WTC11 (cell line): Measurements from ENCODE around the gene CITED4. TPM values are rescaled to one million over a fixed set of nuclear protein-coding genes. Genes with fewer than 3 reads are reported as not detected.

Experiments used
- ATAC-seq: fragments of 200-7000 bp; cut with Tn5 transposase; 2 replicates; pipeline ENCODE4 v1.10.0; 2021; ENCODE audit warnings: mild to moderate bottlenecking, moderate library complexity
- CTCF ChIA-PET: fragments of 300-600 bp; sonication (Branson Sonifier 250); formaldehyde crosslinking; loops from one replicate; lab custom pipeline; 2021; ENCODE audit warnings: antibody characterized with exemption; lab: Charles Lee
- POLR2A ChIA-PET: fragments of 350-600 bp; sonication (Branson Sonifier 250); formaldehyde crosslinking; loops from one replicate; lab custom pipeline; 2021; ENCODE audit warnings: antibody characterized with exemption; lab: Charles Lee
- DNase-seq: peaks from one replicate; pipeline ENCODE4 v3.0.0; 2021; ENCODE audit warnings: low spot score
- H3K27ac Mint-ChIP-seq: 2 replicates; pipeline ENCODE4 v1.8.0; 2021; ENCODE audit warnings: mixed read lengths
- H3K27me3 Mint-ChIP-seq: 2 replicates; pipeline ENCODE4 v1.8.0; 2021; ENCODE audit warnings: low read depth, mild to moderate bottlenecking, moderate library complexity, mixed read lengths
- H3K36me3 Mint-ChIP-seq: 2 replicates; pipeline ENCODE4 v1.8.0; 2021; ENCODE audit warnings: mixed read lengths
- H3K4me1 Mint-ChIP-seq: 2 replicates; pipeline ENCODE4 v1.8.0; 2022; ENCODE audit warnings: mixed read lengths
- H3K4me3 Mint-ChIP-seq: 2 replicates; pipeline ENCODE4 v1.8.0; 2021; ENCODE audit warnings: mild to moderate bottlenecking, moderate library complexity, mixed read lengths
- H3K9me3 Mint-ChIP-seq: 2 replicates; pipeline ENCODE4 v1.8.0; 2021; ENCODE audit warnings: mixed read lengths
- ELF4 ChIP-seq: sonication (generic); formaldehyde crosslinking; IDR thresholded peaks from 2 replicates; pipeline ENCODE4 v1.8.1; 2022; ENCODE audit warnings: low read depth, mild to moderate bottlenecking, moderate library complexity, missing genetic modification reagents
- ETV6 ChIP-seq: sonication (generic); formaldehyde crosslinking; IDR thresholded peaks from 2 replicates; pipeline ENCODE4 v1.8.1; 2022; ENCODE audit warnings: mild to moderate bottlenecking, missing genetic modification reagents
- FOXJ3 ChIP-seq: sonication (generic); formaldehyde crosslinking; IDR thresholded peaks from 2 replicates; pipeline ENCODE4 v1.9.0; 2021; ENCODE audit warnings: missing genetic modification reagents, mild to moderate bottlenecking, borderline replicate concordance
- IRF1 ChIP-seq: sonication (generic); formaldehyde crosslinking; IDR thresholded peaks from 2 replicates; pipeline ENCODE4 v1.8.0; 2023; ENCODE audit warnings: missing genetic modification reagents
- KAT7 ChIP-seq: sonication (generic); formaldehyde crosslinking; IDR thresholded peaks from 2 replicates; pipeline ENCODE4 v1.8.1; 2023; ENCODE audit warnings: missing genetic modification reagents, mild to moderate bottlenecking, borderline replicate concordance
- MAX ChIP-seq: sonication (generic); formaldehyde crosslinking; IDR thresholded peaks from 2 replicates; pipeline ENCODE4 v1.8.0; 2022; ENCODE audit warnings: mild to moderate bottlenecking, missing genetic modification reagents
- MYBL2 ChIP-seq: sonication (generic); formaldehyde crosslinking; IDR thresholded peaks from 2 replicates; pipeline ENCODE4 v1.8.1; 2023; ENCODE audit warnings: mild to moderate bottlenecking, moderate library complexity, missing genetic modification reagents
- NFATC4 ChIP-seq: fragments of 250-450 bp; sonication (Bioruptor Pico); IDR thresholded peaks from 2 replicates; pipeline ENCODE4 v1.9.0; 2021; ENCODE audit warnings: mild to moderate bottlenecking
- NR1H2 ChIP-seq: sonication (generic); formaldehyde crosslinking; IDR thresholded peaks from 2 replicates; pipeline ENCODE4 v1.9.0; 2021; ENCODE audit warnings: mild to moderate bottlenecking, moderate library complexity, missing genetic modification reagents
- PRRX2 ChIP-seq: fragments of 250-450 bp; sonication (Bioruptor Pico); IDR thresholded peaks from 2 replicates; pipeline ENCODE4 v1.8.0; 2021; ENCODE audit warnings: mild to moderate bottlenecking
- RELA ChIP-seq: sonication (generic); formaldehyde crosslinking; IDR thresholded peaks from 2 replicates; pipeline ENCODE4 v1.8.1; 2022; ENCODE audit warnings: missing genetic modification reagents, mild to moderate bottlenecking, borderline replicate concordance
- SOX15 ChIP-seq: fragments of 250-450 bp; sonication (Bioruptor Pico); IDR thresholded peaks from 2 replicates; pipeline ENCODE4 v1.9.0; 2021; ENCODE audit warnings: mild to moderate bottlenecking
- TP53 ChIP-seq: sonication (generic); formaldehyde crosslinking; IDR thresholded peaks from 2 replicates; pipeline ENCODE4 v1.8.1; 2023; ENCODE audit warnings: mild to moderate bottlenecking, missing genetic modification reagents
- ZNF121 ChIP-seq: sonication (generic); formaldehyde crosslinking; IDR thresholded peaks from 2 replicates; pipeline ENCODE4 v1.8.0; 2023; ENCODE audit warnings: missing genetic modification reagents
- ZNF138 ChIP-seq: sonication (generic); formaldehyde crosslinking; conservative IDR thresholded peaks from 2 replicates; pipeline ENCODE4 v1.8.1; 2022; ENCODE audit warnings: mild to moderate bottlenecking, moderate library complexity, missing genetic modification reagents
- ZNF263 ChIP-seq: sonication (generic); formaldehyde crosslinking; IDR thresholded peaks from 2 replicates; pipeline ENCODE4 v1.8.1; 2022; ENCODE audit warnings: low read depth, mild to moderate bottlenecking, moderate library complexity, missing genetic modification reagents
- ZNF416 ChIP-seq: fragments of 250-450 bp; sonication (Bioruptor Pico); IDR thresholded peaks from 2 replicates; pipeline ENCODE4 v1.9.0; 2021; ENCODE audit warnings: mild to moderate bottlenecking, inconsistent platforms
- total RNA-seq: library from RNA; stranded (reverse); gene quantifications from 3 replicates; pipeline ENCODE4 v1.2.3, GENCODE V29; 2021
- TF ChIP-seq, protein P1 (sequence below): fragments of 250-450 bp; sonication (Bioruptor Pico); IDR thresholded peaks from 2 replicates; pipeline ENCODE4 v1.9.0; 2021; ENCODE audit warnings: mild to moderate bottlenecking
- TF ChIP-seq, protein P2 (sequence below): sonication (generic); formaldehyde crosslinking; IDR thresholded peaks from 2 replicates; pipeline ENCODE4 v1.8.1; 2022; ENCODE audit warnings: low read depth, mild to moderate bottlenecking, moderate library complexity, missing genetic modification reagents, borderline replicate concordance
- TF ChIP-seq, protein P3 (sequence below): sonication (generic); formaldehyde crosslinking; IDR thresholded peaks from 2 replicates; pipeline ENCODE4 v1.8.1; 2023; ENCODE audit warnings: mild to moderate bottlenecking, missing genetic modification reagents, moderate library complexity

The CITED4 gene
- total RNA-seq, 1 experiment from 2014 or later = 24.6 TPM

GRCh38 chr1:40907899-40908298 lies 45.7 kb upstream of the CITED4 start (continued):
- no peak for TF ChIP-seq FOXJ3 (CRISPR knock-in tag)
- TF ChIP-seq, protein P1, sequence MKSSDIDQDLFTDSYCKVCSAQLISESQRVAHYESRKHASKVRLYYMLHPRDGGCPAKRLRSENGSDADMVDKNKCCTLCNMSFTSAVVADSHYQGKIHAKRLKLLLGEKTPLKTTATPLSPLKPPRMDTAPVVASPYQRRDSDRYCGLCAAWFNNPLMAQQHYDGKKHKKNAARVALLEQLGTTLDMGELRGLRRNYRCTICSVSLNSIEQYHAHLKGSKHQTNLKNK (CRISPR knock-in tag) = no peak
- TF ChIP-seq, all 79 proteins: peak for 0

DNA sequence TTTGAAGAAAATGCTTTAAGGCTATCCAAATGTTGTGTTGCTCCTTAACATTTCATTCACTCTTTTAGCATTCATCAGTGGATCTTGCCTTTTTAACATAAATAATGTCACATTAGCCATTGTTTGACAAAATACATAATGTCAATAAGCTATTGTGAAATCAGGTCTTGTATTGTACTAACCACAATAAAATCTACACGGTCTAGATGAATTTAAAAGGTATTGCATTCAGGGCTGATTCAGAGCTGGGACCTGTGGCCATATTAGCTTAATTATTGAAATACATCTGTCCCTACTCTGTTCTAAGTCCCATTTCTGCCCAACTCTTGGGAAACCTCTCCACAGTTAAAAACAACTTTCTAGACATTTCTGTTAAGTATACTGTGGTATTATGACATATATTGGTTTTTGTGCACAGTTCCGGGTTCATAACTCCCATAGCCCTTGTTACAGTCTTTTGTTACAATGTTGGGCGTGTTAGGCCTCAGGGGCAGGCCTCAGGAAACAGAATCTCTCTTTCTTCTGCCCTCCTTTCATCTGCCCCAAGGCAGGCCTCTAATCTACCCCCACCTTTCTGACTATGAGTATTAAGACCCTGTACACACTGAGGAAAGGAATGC lies 44.7 kb upstream of the CITED4 start:
- Mint-ChIP-seq H3K4me3 (no peak overlapping the region), H3K4me1 (no peaks in the 10 kb centered on the region), H3K9me3 (no peaks in the 10 kb centered on the region), H3K27me3 (no peaks in the 10 kb centered on the region), H3K36me3 (no peaks in the 10 kb centered on the region), H3K27ac (no peak overlapping the region)
- ATAC-seq = no peak
- no peak for TF ChIP-seq ETV6
- TF ChIP-seq ZNF138 (CRISPR knock-in tag) = no peak
- TF ChIP-seq, protein P2, sequence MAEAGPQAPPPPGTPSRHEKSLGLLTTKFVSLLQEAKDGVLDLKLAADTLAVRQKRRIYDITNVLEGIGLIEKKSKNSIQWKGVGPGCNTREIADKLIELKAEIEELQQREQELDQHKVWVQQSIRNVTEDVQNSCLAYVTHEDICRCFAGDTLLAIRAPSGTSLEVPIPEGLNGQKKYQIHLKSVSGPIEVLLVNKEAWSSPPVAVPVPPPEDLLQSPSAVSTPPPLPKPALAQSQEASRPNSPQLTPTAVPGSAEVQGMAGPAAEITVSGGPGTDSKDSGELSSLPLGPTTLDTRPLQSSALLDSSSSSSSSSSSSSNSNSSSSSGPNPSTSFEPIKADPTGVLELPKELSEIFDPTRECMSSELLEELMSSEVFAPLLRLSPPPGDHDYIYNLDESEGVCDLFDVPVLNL (CRISPR knock-in tag) = no peak
- no peak for TF ChIP-seq MYBL2 (CRISPR knock-in tag)
- no peak for TF ChIP-seq NR1H2 (CRISPR knock-in tag)
- no peak for TF ChIP-seq IRF1
- TF ChIP-seq SOX15 (CRISPR knock-in tag) = no peak
- TF ChIP-seq, protein P3, sequence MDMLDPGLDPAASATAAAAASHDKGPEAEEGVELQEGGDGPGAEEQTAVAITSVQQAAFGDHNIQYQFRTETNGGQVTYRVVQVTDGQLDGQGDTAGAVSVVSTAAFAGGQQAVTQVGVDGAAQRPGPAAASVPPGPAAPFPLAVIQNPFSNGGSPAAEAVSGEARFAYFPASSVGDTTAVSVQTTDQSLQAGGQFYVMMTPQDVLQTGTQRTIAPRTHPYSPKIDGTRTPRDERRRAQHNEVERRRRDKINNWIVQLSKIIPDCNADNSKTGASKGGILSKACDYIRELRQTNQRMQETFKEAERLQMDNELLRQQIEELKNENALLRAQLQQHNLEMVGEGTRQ = no peak
- no peak for TF ChIP-seq ZNF416 (CRISPR knock-in tag)
- no peak for TF ChIP-seq ELF4 (CRISPR knock-in tag)
- TF ChIP-seq MAX (CRISPR knock-in tag) = no peak
- TF ChIP-seq ZNF121 (CRISPR knock-in tag) = no peak
- no peak for TF ChIP-seq KAT7 (CRISPR knock-in tag)
- TF ChIP-seq ZNF263 (CRISPR knock-in tag) = no peak
- TF ChIP-seq PRRX2 = no peak
- TF ChIP-seq TP53 (CRISPR knock-in tag) = no peak
- ChIA-PET POLR2A (no interaction called here), CTCF (interaction anchor here (0.9 to 1.1 kb wide), 2 partner anchors 16 to 44 kb away, joined by 3 to 4 read pairs; no protein-coding TSS in a partner anchor)
- DNase-seq = no peak

GRCh38 chr1:40905061-40905460 lies 42.9 kb upstream of the CITED4 start:
- ATAC-seq (no peak), DNase-seq (no peak)
- H3K4me1 Mint-ChIP-seq = no peaks in the 10 kb centered on the region; the same call in 1 of the 2 replicates
- ChIA-PET CTCF (interaction anchor here (1.4 kb wide), 1 partner anchor 47 kb away, joined by 4 read pairs; no protein-coding TSS in a partner anchor), POLR2A (interaction anchor here (0.7 kb wide), 1 partner anchor 1079 kb away, joined by 3 read pairs; no protein-coding TSS in a partner anchor)
- TF ChIP-seq MYBL2 (CRISPR knock-in tag) (no peak), NFATC4 (CRISPR knock-in tag) (no peak), ETV6 (no peak), RELA (CRISPR knock-in tag) (no peak)
- no peak overlapping the region for H3K4me3 Mint-ChIP-seq
- no peaks in the 10 kb centered on the region for H3K9me3 Mint-ChIP-seq
- H3K27me3 Mint-ChIP-seq = no peaks in the 10 kb centered on the region
- no peak overlapping the region for H3K27ac Mint-ChIP-seq
- H3K36me3 Mint-ChIP-seq = no peaks in the 10 kb centered on the region
